SK-N-SH (cell line): ENCODE measurements around the gene DOCK6. TPM values are rescaled to one million over a fixed set of nuclear protein-coding genes. Genes with fewer than 3 reads are reported as not detected.
A peak's percentile ranks its signal among the peaks of the same experiment; 100 is the strongest.

Experiments
- CTCF ChIA-PET: fragments of 300-600, 350-600 bp; formaldehyde crosslinking; extraction: SDS; loops from one replicate; lab custom pipeline; 2021; lab: Yijun Ruan, JAX
- POLR2A ChIA-PET: fragments of 350-600 bp; sonication (Branson Sonifier 250); formaldehyde crosslinking; extraction: SDS; loops from one replicate; lab custom pipeline; 2020; ENCODE audit warnings: antibody characterized with exemption, inconsistent platforms; lab: Yijun Ruan, JAX
- DNase-seq: peaks from one replicate; pipeline ENCODE4 v3.0.0; 2012
- H2AFZ ChIP-seq: fragments of 200-600 bp; sonication (generic); 2 replicates; pipeline ENCODE4 v1.8.1; 2016; ENCODE audit warnings: antibody characterized with exemption, mild to moderate bottlenecking, low read depth
- H3F3A ChIP-seq: fragments of 200-600 bp; sonication (generic); replicated peaks from 2 replicates; pipeline ENCODE3; 2016; ENCODE audit warnings: antibody characterized with exemption, mild to moderate bottlenecking; ENCODE audit not compliant: insufficient read depth
- H3K27ac ChIP-seq, 2 experiments: fragments of 200-500 bp in 1 of 2; fragments of 200-600 bp in 1 of 2; sonication (Bioruptor generic) in 1 of 2; sonication (generic), shearing (Covaris generic) in 1 of 2; 2 replicates each; pipeline versions ENCODE4 v1.5.1 to v1.6.1; 2014 to 2016; ENCODE audit warnings: low read depth in 2 of 2, inconsistent platforms in 1 of 2, low read length in 1 of 2, mild to moderate bottlenecking in 1 of 2, mixed read lengths in 1 of 2
- H3K27me3 ChIP-seq: fragments of 200-600 bp; sonication (generic), shearing (Covaris generic); 2 replicates; pipeline ENCODE4 v1.6.1; 2016; ENCODE audit warnings: mixed run types; ENCODE audit not compliant: insufficient read depth
- H3K36me3 ChIP-seq, 2 experiments: fragments of 200-500 bp in 1 of 2; fragments of 200-600 bp in 1 of 2; sonication (Bioruptor generic) in 1 of 2; sonication (generic) in 1 of 2; replicated peaks in 1 of 2; 2 replicates each; pipeline versions ENCODE3 to v1.5.1; 2014 to 2016; ENCODE audit warnings: low read length in 1 of 2, mild to moderate bottlenecking in 1 of 2; ENCODE audit not compliant: insufficient read depth in 2 of 2, control insufficient read depth in 1 of 2
- H3K4me1 ChIP-seq, 2 experiments: fragments of 200-500 bp in 1 of 2; fragments of 200-600 bp in 1 of 2; sonication (Bioruptor generic) in 1 of 2; sonication (generic), shearing (Covaris generic) in 1 of 2; 2 replicates each; pipeline versions ENCODE4 v1.5.1 to v1.6.1; 2014 to 2016; ENCODE audit warnings: low read depth in 1 of 2, low read length in 1 of 2, mixed run types in 1 of 2; ENCODE audit not compliant: insufficient read depth in 2 of 2, control insufficient read depth in 1 of 2
- H3K4me2 ChIP-seq: fragments of 200-600 bp; sonication (generic), shearing (Covaris generic); 2 replicates; pipeline ENCODE4 v1.6.1; 2017; ENCODE audit warnings: mixed run types
- H3K4me3 ChIP-seq, 2 experiments: fragments of 200-500 bp in 1 of 2; fragments of 200-600 bp in 1 of 2; sonication (Bioruptor generic) in 1 of 2; sonication (generic), shearing (Covaris generic) in 1 of 2; 2 replicates each; pipeline versions ENCODE4 v1.5.1 to v1.8.1; 2014 to 2016; ENCODE audit warnings: low read depth in 2 of 2, inconsistent platforms in 1 of 2, low read length in 1 of 2, mild to moderate bottlenecking in 1 of 2, mixed read lengths in 1 of 2, moderate library complexity in 1 of 2
- H3K79me2 ChIP-seq: fragments of 200-600 bp; sonication (generic); 2 replicates; pipeline ENCODE4 v1.8.1; 2017; ENCODE audit warnings: mild to moderate bottlenecking; ENCODE audit not compliant: insufficient read depth
- H3K9ac ChIP-seq: fragments of 200-600 bp; sonication (generic); 2 replicates; pipeline ENCODE4 v1.6.1; 2017; ENCODE audit warnings: mixed run types
- H3K9me2 ChIP-seq: fragments of 200-600 bp; sonication (generic); 2 replicates; pipeline ENCODE4 v1.6.1; 2017; ENCODE audit warnings: mixed run types
- H3K9me3 ChIP-seq: fragments of 200-600 bp; sonication (generic); 2 replicates; pipeline ENCODE4 v1.6.1; 2017; ENCODE audit warnings: mixed run types, mild to moderate bottlenecking, moderate library complexity
- H4K20me1 ChIP-seq: fragments of 200-600 bp; sonication (generic); 2 replicates; pipeline ENCODE4 v1.6.1; 2017; ENCODE audit warnings: mild to moderate bottlenecking, mixed run types; ENCODE audit not compliant: insufficient read depth
- CHD2 ChIP-seq: fragments of 150-350 bp; IDR thresholded peaks from 2 replicates; pipeline ENCODE4 v1.6.1; 2018; ENCODE audit warnings: low read length; ENCODE audit not compliant: partially characterized antibody
- CTCF ChIP-seq: fragments of 200-600 bp; sonication (generic); IDR thresholded peaks from 2 replicates; pipeline ENCODE4 v1.6.1; 2017; ENCODE audit warnings: antibody characterized with exemption, mild to moderate bottlenecking, moderate library complexity
- EZH2phosphoT487 ChIP-seq: fragments of 200-600 bp; sonication (generic); IDR thresholded peaks from 2 replicates; pipeline ENCODE4 v1.6.1; 2017; ENCODE audit warnings: low read depth, mixed run types, mild to moderate bottlenecking, antibody characterized with exemption, moderate library complexity, borderline replicate concordance
- FOSL2 ChIP-seq: IDR thresholded peaks from 2 replicates; pipeline ENCODE4 v1.4.0; 2012; ENCODE audit warnings: low read depth, mild to moderate bottlenecking, moderate library complexity, borderline replicate concordance
- GABPA ChIP-seq: IDR thresholded peaks from 2 replicates; pipeline ENCODE4 v1.4.0; 2012; ENCODE audit warnings: low read depth, mild to moderate bottlenecking
- GATA2 ChIP-seq: sonication (generic); formaldehyde crosslinking; IDR thresholded peaks from 2 replicates; pipeline ENCODE4 v1.5.0; 2020; ENCODE audit warnings: mild to moderate bottlenecking, missing genetic modification reagents
- IRF3 ChIP-seq: fragments of 150-350 bp; IDR thresholded peaks from 2 replicates; pipeline ENCODE4 v1.6.1; 2016; ENCODE audit warnings: mild to moderate bottlenecking, low read depth, low read length
- JUND ChIP-seq: IDR thresholded peaks from 2 replicates; pipeline ENCODE4 v1.4.0; 2012
- MEF2A ChIP-seq: IDR thresholded peaks from 2 replicates; pipeline ENCODE4 v1.4.0; 2012; ENCODE audit warnings: low read depth, borderline replicate concordance
- MXI1 ChIP-seq: IDR thresholded peaks from 2 replicates; pipeline ENCODE4 v1.6.1; 2012; ENCODE audit warnings: mild to moderate bottlenecking, low read depth, low read length, improper control_type of control experiment
- RCOR1 ChIP-seq: fragments of 150-350 bp; IDR thresholded peaks from 2 replicates; pipeline ENCODE4 v1.6.1; 2017; ENCODE audit warnings: antibody characterized with exemption, low read length
- REST ChIP-seq: IDR thresholded peaks from 2 replicates; pipeline ENCODE4 v1.6.1; 2012; ENCODE audit warnings: mild to moderate bottlenecking, low read depth, low read length, moderate library complexity
- RFX5 ChIP-seq: IDR thresholded peaks from 2 replicates; pipeline ENCODE4 v1.6.1; 2012; ENCODE audit warnings: mild to moderate bottlenecking, improper control_type of control experiment, low read length
- RXRA ChIP-seq: IDR thresholded peaks from 2 replicates; pipeline ENCODE4 v1.4.0; 2012; ENCODE audit warnings: low read depth, mild to moderate bottlenecking, borderline replicate concordance
- SIN3A ChIP-seq: IDR thresholded peaks from 2 replicates; pipeline ENCODE4 v1.6.1; 2012; ENCODE audit warnings: low read depth, mild to moderate bottlenecking, low read length, moderate library complexity, borderline replicate concordance
- TAF1 ChIP-seq: IDR thresholded peaks from 2 replicates; pipeline ENCODE4 v1.6.1; 2012; ENCODE audit warnings: low read depth, mild to moderate bottlenecking, low read length, moderate library complexity, borderline replicate concordance
- TCF12 ChIP-seq: IDR thresholded peaks from 2 replicates; pipeline ENCODE4 v1.4.0; 2012
- TEAD4 ChIP-seq: IDR thresholded peaks from 2 replicates; pipeline ENCODE4 v1.4.0; 2012; ENCODE audit warnings: mild to moderate bottlenecking, borderline replicate concordance; ENCODE audit not compliant: insufficient read depth
- WGBS: methylation state at CpG from one replicate; pipeline ENCODE4 v1.1.6; 2017; ENCODE audit warnings: low lambda C conversion rate; 5-methylcytosine and 5-hydroxymethylcytosine counted together
- polyA plus RNA-seq, 3 experiments: library from polyadenylated mRNA; depleted of rRNA; stranded (reverse); fragments of >200 nt; gene quantifications; 2 replicates each; pipeline ENCODE4 v1.2.3, GENCODE V29; 2012

Gene DOCK6
- polyA plus RNA-seq, 1 of the 3 experiments (the other 2 are of a cell fraction): 18.3 TPM

- peak; percentile 85 for DNase-seq
- TF ChIP-seq CTCF (no peak), TAF1 (0 out of 2 replicates have a peak, but pooled peaks have one; percentile 36), SIN3A (peak; percentile 70; the same call in 1 of the 2 replicates), TCF12 (peak; percentile 54; the same call in 1 of the 2 replicates), MXI1 (peak; percentile 36; the same call in 1 of the 2 replicates), FOSL2 (no peak), RFX5 (no peak)
- H3K36me3 ChIP-seq: peaks cover 14 to 27% of the 10 kb centered on the region in 2 experiments
- CTCF ChIA-PET: interaction anchor here (1.4 kb wide), 1 partner anchor 66 kb away, joined by 3 read pairs; no protein-coding TSS in a partner anchor
- POLR2A ChIA-PET: interaction anchor here (0.5 kb wide), 1 partner anchor 21 kb away, joined by 3 read pairs; no protein-coding TSS in a partner anchor
- H3K9me2 ChIP-seq: no peaks in the 10 kb centered on the region
- H3K4me3 ChIP-seq: peak overlapping the region; percentile 80 to 86
- H2AFZ ChIP-seq: no peak overlapping the region
- H3K4me1 ChIP-seq: peaks cover 5 to 16% of the 10 kb centered on the region in 2 experiments; a peak in 1 of 4 replicates
- WGBS: 19% methylated on average over 45 of the region's 47 CpGs
- H3K27me3 ChIP-seq: no peaks in the 10 kb centered on the region
- H3K79me2 ChIP-seq: peaks cover 47% of the 10 kb centered on the region
- H3K27ac ChIP-seq: peak overlapping the region; percentile 57 to 89
- peaks cover 19% of the 10 kb centered on the region for H4K20me1 ChIP-seq
- peak overlapping the region; percentile 95 for H3K4me2 ChIP-seq
- no peaks in the 10 kb centered on the region for H3K9me3 ChIP-seq
- H3F3A ChIP-seq: peaks cover 6% of the 10 kb centered on the region
- peak overlapping the region; percentile 91 for H3K9ac ChIP-seq
Measured at GRCh38 chr19:11196406-11197287, 65.7 kb downstream of the DOCK6 start.

GRCh38 chr19:11195681-11196080 lies 66.6 kb downstream of the DOCK6 start:
- H3K27ac ChIP-seq: no peak overlapping the region
- H3K4me1 ChIP-seq: peaks cover 5 to 16% of the 10 kb centered on the region in 2 experiments; a peak in 1 of 4 replicates
- H3K9me2 ChIP-seq: no peaks in the 10 kb centered on the region
- WGBS: 86% methylated on average over 12 of the region's 12 CpGs
- no peak overlapping the region for H2AFZ ChIP-seq
- no peaks in the 10 kb centered on the region for H3K9me3 ChIP-seq
- TF ChIP-seq JUND (no peak), TEAD4 (no peak), TAF1 (no peak), RFX5 (no peak), GATA2 (CRISPR knock-in tag) (no peak), GABPA (no peak), RCOR1 (no peak), FOSL2 (no peak), RXRA (no peak), REST (no peak), MXI1 (no peak), TCF12 (no peak), EZH2phosphoT487 (no peak), MEF2A (no peak), CHD2 (no peak), IRF3 (no peak)
- peaks cover 56% of the 10 kb centered on the region for H3K79me2 ChIP-seq
- CTCF ChIA-PET: interaction anchor here (0.6 to 1.0 kb wide), 2 partner anchors 69 to 113 kb away, joined by 3 read pairs; no protein-coding TSS in a partner anchor
- POLR2A ChIA-PET: no interaction called here
- H3F3A ChIP-seq: peaks cover 6% of the 10 kb centered on the region
- peak overlapping the region; percentile 95 for H3K4me2 ChIP-seq
- H3K4me3 ChIP-seq: peak overlapping the region in 1 of 2 experiments; percentile 86; a peak in 1 of 4 replicates
- H3K9ac ChIP-seq: no peak overlapping the region
- DNase-seq: no peak
- H3K27me3 ChIP-seq: no peaks in the 10 kb centered on the region
- peaks cover 21 to 29% of the 10 kb centered on the region in 2 experiments for H3K36me3 ChIP-seq
- H4K20me1 ChIP-seq: peaks cover 28% of the 10 kb centered on the region
